CD4-positive, alpha-beta T cell treated with Interleukin-21 for 1 hour (primary cell): ENCODE results near the gene HCRT.

Experiments
- DNase-seq: peaks from one replicate; pipeline ENCODE4 v3.0.0-alpha.2; 2020

Gene HCRT

DNA sequence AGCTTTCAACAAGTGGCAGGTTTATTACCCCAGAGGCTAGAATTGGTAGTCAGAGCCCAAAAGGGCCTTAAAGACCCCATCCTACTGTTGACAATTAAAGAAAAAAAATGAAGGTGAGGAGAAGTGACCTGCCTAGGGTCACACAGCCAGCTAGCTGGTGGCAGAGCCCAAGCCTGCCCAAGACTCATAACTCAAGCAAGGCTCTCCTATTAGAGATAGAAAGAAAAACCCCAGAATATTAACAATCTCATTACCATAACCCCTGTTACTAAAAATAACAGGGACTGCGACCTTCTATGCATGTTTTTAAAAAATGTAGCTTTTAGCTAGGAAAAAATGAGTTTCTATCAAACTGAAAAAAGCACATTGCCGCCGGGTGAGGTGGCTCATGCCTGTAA, 48.6 kb downstream of the HCRT start:
- no peak for DNase-seq

- DNase-seq, result no peak
These were observed 49.3 kb downstream of the HCRT start for GRCh38 chr17:42135664-42136653.

DNA sequence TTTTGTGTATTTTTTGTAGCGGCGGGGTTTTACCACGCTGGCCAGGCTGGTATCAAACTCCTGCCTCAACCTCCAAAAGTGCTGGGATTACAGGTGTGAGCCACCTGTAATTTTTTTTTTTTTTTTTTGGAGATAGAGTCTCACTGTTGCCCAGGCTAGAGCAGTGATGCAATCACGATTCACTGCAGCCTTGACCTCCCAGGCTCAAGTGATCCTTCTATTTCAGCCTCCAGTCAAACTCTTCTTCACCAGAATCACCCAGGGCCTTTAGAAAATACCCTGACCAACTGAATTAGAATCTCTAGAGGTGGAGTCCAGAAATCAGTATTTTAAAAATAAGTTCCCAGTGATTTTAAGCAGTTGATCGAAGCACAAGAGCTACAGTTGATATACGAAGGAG, 50.1 kb downstream of the HCRT start:
- DNase-seq, result no peak
